Measurements from ENCODE around the gene OSCAR.
"Not testable (repeated sequence)": the region's sequence is repeated elsewhere in the genome, so short reads cannot be mapped to it uniquely, and the experiment has no call there.

DNA sequence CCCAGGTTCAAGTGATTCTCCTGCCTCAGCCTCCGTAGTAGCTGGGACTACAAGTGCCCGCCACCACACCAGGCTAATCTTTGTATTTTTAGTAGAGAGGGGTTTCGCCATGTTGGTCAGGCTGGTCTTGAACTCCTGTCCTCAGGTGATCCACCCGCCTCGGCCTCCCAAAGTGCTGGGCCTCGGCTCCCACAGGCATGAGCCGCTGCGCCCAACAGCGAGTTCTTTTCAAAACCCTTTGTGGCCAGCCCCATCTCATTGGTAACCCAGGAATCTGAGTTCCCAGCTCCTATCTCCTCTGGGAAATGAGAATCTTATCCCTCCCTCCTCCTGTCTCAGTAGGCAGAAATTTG lies 724 bp downstream of the OSCAR start:
- TF ChIP-seq, protein P1, sequence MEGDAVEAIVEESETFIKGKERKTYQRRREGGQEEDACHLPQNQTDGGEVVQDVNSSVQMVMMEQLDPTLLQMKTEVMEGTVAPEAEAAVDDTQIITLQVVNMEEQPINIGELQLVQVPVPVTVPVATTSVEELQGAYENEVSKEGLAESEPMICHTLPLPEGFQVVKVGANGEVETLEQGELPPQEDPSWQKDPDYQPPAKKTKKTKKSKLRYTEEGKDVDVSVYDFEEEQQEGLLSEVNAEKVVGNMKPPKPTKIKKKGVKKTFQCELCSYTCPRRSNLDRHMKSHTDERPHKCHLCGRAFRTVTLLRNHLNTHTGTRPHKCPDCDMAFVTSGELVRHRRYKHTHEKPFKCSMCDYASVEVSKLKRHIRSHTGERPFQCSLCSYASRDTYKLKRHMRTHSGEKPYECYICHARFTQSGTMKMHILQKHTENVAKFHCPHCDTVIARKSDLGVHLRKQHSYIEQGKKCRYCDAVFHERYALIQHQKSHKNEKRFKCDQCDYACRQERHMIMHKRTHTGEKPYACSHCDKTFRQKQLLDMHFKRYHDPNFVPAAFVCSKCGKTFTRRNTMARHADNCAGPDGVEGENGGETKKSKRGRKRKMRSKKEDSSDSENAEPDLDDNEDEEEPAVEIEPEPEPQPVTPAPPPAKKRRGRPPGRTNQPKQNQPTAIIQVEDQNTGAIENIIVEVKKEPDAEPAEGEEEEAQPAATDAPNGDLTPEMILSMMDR (IDR thresholded peaks at IDR 0.05; ENCODE audit: low read length), result not testable (repeated sequence)
- not testable (repeated sequence) for TF ChIP-seq EZH2 (optimal IDR thresholded peaks at IDR 0.05; ENCODE audit: low read depth, low read length)
